OCI-LY7 (cell line): Measurements from ENCODE around the gene TRIM38. TPM values are rescaled to one million over a fixed set of nuclear protein-coding genes. Genes with fewer than 3 reads are reported as not detected.

ENCODE experiments used
- BruUV-seq: library from RNA; stranded (reverse); fragments of 400-500 nt; replicated peaks from 2 replicates; lab custom pipeline; 2021; lab: Mats Ljungman, UMichigan
- CTCF ChIA-PET: fragments of 300-600 bp; sonication (Branson Sonifier 250); formaldehyde crosslinking; loops from one replicate; lab custom pipeline; 2022; ENCODE audit warnings: antibody characterized with exemption; ENCODE audit not compliant: unreplicated experiment; lab: Charles Lee
- POLR2A ChIA-PET: fragments of 300-600 bp; sonication (Branson Sonifier 250); formaldehyde crosslinking; loops from one replicate; lab custom pipeline; 2022; ENCODE audit warnings: antibody characterized with exemption; lab: Charles Lee
- DNase-seq: peaks from one replicate; pipeline ENCODE4 v3.0.0-alpha.2; 2015; ENCODE audit warnings: low spot score
- H2AFZ ChIP-seq: fragments of 200-600 bp; sonication (generic), shearing (Covaris generic); 2 replicates; pipeline ENCODE4 v1.6.1; 2014; ENCODE audit warnings: mild to moderate bottlenecking, antibody characterized with exemption, low read length, moderate library complexity
- H3K27ac ChIP-seq: fragments of 200-600 bp; sonication (generic); 2 replicates; pipeline ENCODE4 v1.5.1; 2014; ENCODE audit warnings: mixed run types, low read depth, mild to moderate bottlenecking, moderate library complexity, low read length, inconsistent platforms; ENCODE audit not compliant: poor library complexity, severe bottlenecking
- H3K36me3 ChIP-seq: fragments of 200-600 bp; sonication (generic); 2 replicates; pipeline ENCODE4 v1.6.1; 2014; ENCODE audit warnings: mild to moderate bottlenecking, antibody characterized with exemption, low read length, moderate library complexity, mixed read lengths; ENCODE audit not compliant: insufficient read depth
- H3K4me1 ChIP-seq: fragments of 200-600 bp; sonication (generic); 2 replicates; pipeline ENCODE4 v1.5.1; 2014; ENCODE audit warnings: mild to moderate bottlenecking, low read length; ENCODE audit not compliant: insufficient read depth, poor library complexity, severe bottlenecking
- H3K4me2 ChIP-seq: fragments of 200-600 bp; sonication (generic); 2 replicates; pipeline ENCODE4 v1.6.1; 2014; ENCODE audit warnings: mild to moderate bottlenecking, low read length
- H3K4me3 ChIP-seq: fragments of 200-600 bp; sonication (generic); 2 replicates; pipeline ENCODE4 v1.5.1; 2014; ENCODE audit warnings: mild to moderate bottlenecking, low read depth, low read length; ENCODE audit not compliant: poor library complexity, severe bottlenecking
- H3K79me2 ChIP-seq: fragments of 200-600 bp; sonication (generic); 2 replicates; pipeline ENCODE4 v1.6.1; 2016; ENCODE audit warnings: low read depth, mild to moderate bottlenecking, low read length, moderate library complexity, mixed read lengths; ENCODE audit not compliant: insufficient read depth
- H3K9me2 ChIP-seq: fragments of 200-600 bp; sonication (generic); 2 replicates; pipeline ENCODE4 v1.6.1; 2016; ENCODE audit warnings: mild to moderate bottlenecking, low read length, mixed read lengths; ENCODE audit not compliant: insufficient read depth
- H3K9me3 ChIP-seq: fragments of 200-600 bp; sonication (generic); 2 replicates; pipeline ENCODE4 v1.6.1; 2014; ENCODE audit warnings: mild to moderate bottlenecking, mixed run types, low read length, mixed read lengths
- H4K20me1 ChIP-seq: fragments of 200-600 bp; sonication (generic); 2 replicates; pipeline ENCODE4 v1.6.1; 2014; ENCODE audit warnings: mild to moderate bottlenecking, antibody characterized with exemption, low read length, moderate library complexity, mixed read lengths; ENCODE audit not compliant: insufficient read depth
- CTCF ChIP-seq: fragments of 200-600 bp; sonication (generic); conservative IDR thresholded peaks from 2 replicates; pipeline ENCODE4 v1.5.1; 2014; ENCODE audit warnings: mild to moderate bottlenecking, antibody characterized with exemption, low read length, moderate library complexity, mixed read lengths
- EZH2phosphoT487 ChIP-seq: fragments of 200-600 bp; sonication (generic); IDR thresholded peaks from 2 replicates; pipeline ENCODE4 v1.6.1; 2018; ENCODE audit warnings: low read depth, borderline replicate concordance, mild to moderate bottlenecking, mixed run types, antibody characterized with exemption, low read length, moderate library complexity, mixed read lengths
- intact Hi-C: fragments of 100-400 bp; cut with micrococcal nuclease; formaldehyde crosslinking; loops from one replicate; pipeline ENCODE4 v1.10.0; 2022; ENCODE audit not compliant: unreplicated experiment
- total RNA-seq, 2 experiments: library from RNA; depleted of rRNA in 1 of 2; stranded (reverse); fragments of >200 nt in 1 of 2; shearing (Covaris generic) in 1 of 2; gene quantifications; 2 replicates each; pipeline ENCODE4 v1.2.3, GENCODE V29; 2014 to 2022

TRIM38 gene
- total RNA-seq, 2 experiments from 2014 or later: 12.8 to 14.8 TPM

GRCh38 chr6:26031595-26032339 lies 69.2 kb downstream of the TRIM38 start:
- intact Hi-C loops: loop anchor here (2.0 to 5.0 kb wide), 4 partner anchors 239 to 1861 kb away; a partner anchor contains a TSS
- Histone ChIP-seq H3K9me2 (no peaks in the 10 kb centered on the region), H3K4me2 (peak overlapping the region; percentile 96), H3K27ac (peak overlapping the region; percentile 99), H3K36me3 (peaks cover 3% of the 10 kb centered on the region; the same call in 1 of the 2 replicates), H2AFZ (no peak overlapping the region), H3K79me2 (no peaks in the 10 kb centered on the region), H3K4me3 (peak overlapping the region; percentile 78), H4K20me1 (no peaks in the 10 kb centered on the region), H3K4me1 (peaks cover 74% of the 10 kb centered on the region), H3K9me3 (no peaks in the 10 kb centered on the region)
- TSS peak; percentile 93 for BruUV-seq
- TF ChIP-seq CTCF (0 out of 2 replicates have a peak, but pooled peaks have one; percentile 33), EZH2phosphoT487 (no peak)
- ChIA-PET CTCF (interaction anchor here (2.0 kb wide), 1 partner anchor 12 kb away, joined by 6 read pairs; a partner anchor contains a TSS), POLR2A (interaction anchor here (0.5 to 17.2 kb wide), 48 partner anchors 10 to 1863 kb away, joined by 3 to 793 read pairs (median 6); a partner anchor contains a TSS)
- DNase-seq: peak; percentile 99

DNA sequence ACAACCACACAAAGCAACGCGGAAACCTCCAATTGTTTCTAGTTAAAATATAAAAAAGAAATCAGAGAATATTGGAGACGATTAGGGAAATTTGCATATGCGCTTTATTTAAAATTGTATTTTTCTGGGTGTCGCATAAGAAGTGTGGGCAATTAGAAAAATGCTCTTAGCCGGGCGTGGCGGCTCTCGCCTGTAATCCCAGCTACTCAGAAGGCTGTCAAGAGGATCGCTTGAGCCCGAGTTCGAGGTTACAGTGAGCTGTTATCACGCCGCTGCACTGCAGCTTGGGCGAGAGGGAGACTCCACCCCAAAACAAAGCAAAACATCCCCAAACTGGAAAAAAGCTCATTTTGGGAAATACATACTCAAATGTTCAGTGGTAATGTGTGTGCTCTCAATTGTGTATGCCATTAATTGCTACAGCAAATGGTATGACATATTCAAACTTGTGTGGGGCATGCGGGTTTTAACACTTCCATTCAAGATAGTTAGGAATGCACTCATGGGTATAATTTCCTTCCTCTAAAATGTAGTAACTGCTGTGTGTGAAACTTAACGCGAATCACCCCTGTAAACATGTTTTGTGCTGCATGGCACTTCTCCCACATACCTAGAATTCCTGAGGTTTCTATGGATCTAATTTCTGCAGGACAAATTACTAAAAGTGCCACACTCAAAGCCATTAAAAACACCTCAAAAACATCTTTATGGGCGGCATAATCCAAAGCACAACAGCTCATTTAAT lies 69.9 kb downstream of the TRIM38 start:
- no peaks in the 10 kb centered on the region for H3K79me2 ChIP-seq
- DNase-seq: peak; percentile 87
- H3K4me1 ChIP-seq: peaks cover 72% of the 10 kb centered on the region
- H3K4me2 ChIP-seq: peak overlapping the region; percentile 94
- TF ChIP-seq EZH2phosphoT487 (no peak), CTCF (no peak)
- peaks cover 3% of the 10 kb centered on the region; the same call in 1 of the 2 replicates for H3K36me3 ChIP-seq
- no peaks in the 10 kb centered on the region for H3K9me2 ChIP-seq
- no peak overlapping the region for H2AFZ ChIP-seq
- ChIA-PET CTCF (interaction anchor here (2.0 kb wide), 1 partner anchor 11 kb away, joined by 6 read pairs; a partner anchor contains a TSS), POLR2A (interaction anchor here (0.5 to 17.2 kb wide), 46 partner anchors 11 to 1862 kb away, joined by 3 to 793 read pairs (median 6); a partner anchor contains a TSS)
- H3K4me3 ChIP-seq: peak overlapping the region; percentile 78
- H3K27ac ChIP-seq: peak overlapping the region; percentile 99
- no TSS peak for BruUV-seq
- H3K9me3 ChIP-seq: no peaks in the 10 kb centered on the region
- intact Hi-C loops: loop anchor here (1.0 to 5.0 kb wide), 6 partner anchors 11 to 1860 kb away; a partner anchor contains a TSS
- H4K20me1 ChIP-seq: no peaks in the 10 kb centered on the region
